ENCODE measurements around the gene SCML1.

The SCML1 gene

GRCh38 chrX:17792826-17793225 lies 55.5 kb downstream of the SCML1 start:
- DNase-seq (ENCODE audit: low read depth), result no peak

- DNase-seq (ENCODE audit: low read depth), result no peak
These were observed 61.6 kb downstream of the SCML1 start for GRCh38 chrX:17798921-17799320.

GRCh38 chrX:17801431-17801830 lies 64.1 kb downstream of the SCML1 start:
- DNase-seq (ENCODE audit: low read depth), result no peak

- DNase-seq (ENCODE audit: low read depth), result no peak
These were observed 65.5 kb downstream of the SCML1 start for GRCh38 chrX:17802756-17803155.

GRCh38 chrX:17803449-17803848 lies 66.2 kb downstream of the SCML1 start:
- no peak for DNase-seq (ENCODE audit: low read depth)

Measured in activated gamma-delta T cell treated with anti-CD3 and anti-CD28 coated beads, Interleukin-2, amount 50 U/mL, for 16 hours (primary cell).